Measurements from ENCODE around the gene NT5DC4.
A peak's percentile ranks its signal among the peaks of the same experiment; 100 is the strongest.

Gene NT5DC4

GRCh38 chr2:112720785-112721184, at the start of gene NT5DC4:
TSS of gene NT5DC4 (plus strand) at chr2:112721020. CDS start at chr2:112721080, 60 bp downstream.
- no peak for DNase-seq

GRCh38 chr2:112671801-112672200, 49.0 kb upstream of the NT5DC4 start:
- DNase-seq = no peak

- no peak for DNase-seq
Observed at GRCh38 chr2:112673008-112673407, 47.8 kb upstream of the NT5DC4 start.

- no peak for DNase-seq
Observed at GRCh38 chr2:112674229-112674628, 46.6 kb upstream of the NT5DC4 start.

- DNase-seq = no peak
Observed at GRCh38 chr2:112679484-112679883, 41.3 kb upstream of the NT5DC4 start.

GRCh38 chr2:112680666-112681101, 40.1 kb upstream of the NT5DC4 start:
- no peak for DNase-seq

- DNase-seq = no peak
Observed at GRCh38 chr2:112682101-112682500, 38.7 kb upstream of the NT5DC4 start.

- DNase-seq = no peak
Observed at GRCh38 chr2:112683550-112684414, 37.0 kb upstream of the NT5DC4 start.

- no peak for DNase-seq
Observed at GRCh38 chr2:112684415-112684775, 36.4 kb upstream of the NT5DC4 start.

- no peak for DNase-seq
Observed at GRCh38 chr2:112685271-112685884, 35.4 kb upstream of the NT5DC4 start.

- DNase-seq = no peak
Observed at GRCh38 chr2:112686348-112687217, 34.2 kb upstream of the NT5DC4 start.

- no peak for DNase-seq
Observed at GRCh38 chr2:112687522-112687921, 33.3 kb upstream of the NT5DC4 start.

- no peak for DNase-seq
Observed at GRCh38 chr2:112688086-112688880, 32.5 kb upstream of the NT5DC4 start.

- DNase-seq = peak; percentile 52
Observed at GRCh38 chr2:112690853-112691401, 29.9 kb upstream of the NT5DC4 start.

GRCh38 chr2:112691881-112692281, 28.9 kb upstream of the NT5DC4 start:
- no peak for DNase-seq

- DNase-seq = peak; percentile 19
Observed at GRCh38 chr2:112692495-112692911, 28.3 kb upstream of the NT5DC4 start.

GRCh38 chr2:112692918-112693317, 27.9 kb upstream of the NT5DC4 start:
- DNase-seq = no peak

GRCh38 chr2:112693596-112693995, 27.2 kb upstream of the NT5DC4 start:
- DNase-seq = no peak

- no peak for DNase-seq
Observed at GRCh38 chr2:112694182-112694581, 26.6 kb upstream of the NT5DC4 start.

- DNase-seq = no peak
Observed at GRCh38 chr2:112698834-112699515, 21.8 kb upstream of the NT5DC4 start.

- no peak for DNase-seq
Observed at GRCh38 chr2:112699984-112700667, 20.7 kb upstream of the NT5DC4 start.
